DMS114 treated with DMSO at 0.1 percent for 48 hours (cell line): Measurements from ENCODE around the gene MLLT10.

Experiments used
- DNase-seq: peaks from one replicate; lab custom pipeline; 2025; ENCODE audit not compliant: unreplicated experiment; lab: John Stamatoyannopoulos, UW

MLLT10 gene

DNA sequence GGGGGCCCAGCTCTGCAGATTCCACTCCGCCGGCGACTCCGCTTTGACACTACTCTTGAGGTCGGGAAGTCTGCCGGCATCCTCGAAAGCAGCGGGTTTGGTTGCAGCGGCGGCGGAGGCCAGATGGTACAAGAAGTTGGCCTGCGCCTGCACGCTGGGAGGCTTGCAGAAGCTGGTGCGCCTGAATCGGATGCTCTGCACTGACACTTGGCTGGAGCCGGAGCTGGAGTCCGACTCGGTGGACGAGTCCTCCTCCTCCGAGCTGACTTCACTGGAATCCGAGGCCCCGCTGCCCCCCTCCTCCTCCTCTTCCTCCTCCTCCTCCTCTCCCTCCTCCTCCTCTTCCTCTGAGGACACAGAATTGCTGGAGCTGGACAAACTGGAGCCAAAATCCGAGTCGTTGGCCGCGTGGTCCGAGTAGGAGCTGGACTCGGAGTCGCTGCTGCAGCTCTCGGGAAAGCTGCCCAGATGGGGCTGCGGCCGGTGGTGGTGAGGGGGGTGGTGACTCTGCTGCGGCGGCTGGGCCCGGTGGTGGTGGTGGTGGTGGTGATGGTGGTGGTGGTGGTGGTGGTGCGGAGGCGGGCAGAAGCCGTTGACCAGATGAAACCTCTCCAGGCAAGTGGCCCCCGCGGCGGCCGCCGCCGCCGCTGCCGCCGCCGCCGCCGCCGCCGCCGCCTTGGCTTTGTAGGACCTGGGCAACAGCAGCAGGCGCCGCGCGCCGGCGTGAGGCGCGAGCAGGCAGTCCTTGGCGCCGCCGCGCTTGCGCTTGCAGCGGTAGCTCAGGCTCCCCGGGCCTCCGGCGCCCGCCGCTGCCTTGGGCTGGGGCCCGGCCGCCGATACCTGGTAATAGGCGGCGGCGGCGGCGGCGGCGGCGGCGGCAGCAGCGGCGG lies 17.5 kb upstream of the MLLT10 start:
- no peak for DNase-seq

GRCh38 chr10:21517134-21518031 lies 16.6 kb upstream of the MLLT10 start:
- no peak for DNase-seq

- DNase-seq, result no peak
These were observed 15.8 kb upstream of the MLLT10 start for GRCh38 chr10:21518149-21518640.

GRCh38 chr10:21518641-21519396 lies 15.2 kb upstream of the MLLT10 start:
- no peak for DNase-seq

DNA sequence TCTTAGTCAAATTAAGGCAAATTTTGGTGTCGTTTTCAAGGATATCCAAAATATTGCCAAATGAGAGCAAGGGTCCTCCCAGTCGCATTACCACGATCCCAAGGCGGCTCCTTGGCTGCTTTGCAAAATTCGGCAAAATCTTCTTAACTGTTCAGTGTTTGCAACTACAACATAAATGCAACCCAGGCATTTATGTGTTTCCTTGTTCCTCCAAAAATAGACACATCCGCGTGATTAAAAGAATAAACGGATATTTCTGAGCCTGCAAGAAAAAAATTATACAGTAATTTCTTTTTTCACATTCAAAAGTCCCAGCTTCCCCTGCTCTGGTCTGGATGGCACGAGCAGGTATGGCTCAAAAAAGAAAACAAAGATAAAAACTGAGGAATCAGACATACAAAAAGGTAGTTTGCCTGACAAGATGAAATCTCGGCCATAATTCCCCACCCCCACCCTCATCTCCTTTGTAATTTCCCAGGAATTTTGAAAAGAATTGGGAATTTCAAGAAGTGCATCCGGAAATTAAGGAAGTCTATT lies 14.6 kb upstream of the MLLT10 start:
- DNase-seq, result no peak

DNA sequence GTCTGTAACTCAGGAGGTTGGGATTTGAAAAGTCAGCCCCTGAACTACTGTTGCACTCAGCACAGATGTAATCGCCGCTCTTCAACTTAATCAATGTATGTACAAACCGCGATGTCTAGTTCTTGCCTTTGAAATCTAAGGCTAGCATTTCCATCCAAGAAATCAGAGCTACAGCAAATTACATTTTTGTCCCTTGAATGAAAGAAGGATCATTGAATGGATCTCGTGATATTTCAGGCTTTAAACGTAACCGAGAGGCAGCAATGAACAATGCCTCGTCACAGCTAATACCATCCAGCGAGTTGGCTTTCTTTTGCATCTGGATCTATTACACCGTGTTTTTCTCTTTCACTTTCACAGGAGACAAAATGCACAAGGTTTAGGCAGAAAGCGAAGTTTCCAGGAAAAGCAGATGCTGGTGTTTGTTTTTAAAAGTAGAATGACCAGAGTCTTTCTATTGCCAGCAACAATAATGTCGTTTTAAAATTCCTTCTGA lies 14.0 kb upstream of the MLLT10 start:
- DNase-seq, result no peak

GRCh38 chr10:21520509-21520908 lies 13.5 kb upstream of the MLLT10 start:
- no peak for DNase-seq

GRCh38 chr10:21520949-21521348 lies 13.1 kb upstream of the MLLT10 start:
- DNase-seq, result no peak

DNA sequence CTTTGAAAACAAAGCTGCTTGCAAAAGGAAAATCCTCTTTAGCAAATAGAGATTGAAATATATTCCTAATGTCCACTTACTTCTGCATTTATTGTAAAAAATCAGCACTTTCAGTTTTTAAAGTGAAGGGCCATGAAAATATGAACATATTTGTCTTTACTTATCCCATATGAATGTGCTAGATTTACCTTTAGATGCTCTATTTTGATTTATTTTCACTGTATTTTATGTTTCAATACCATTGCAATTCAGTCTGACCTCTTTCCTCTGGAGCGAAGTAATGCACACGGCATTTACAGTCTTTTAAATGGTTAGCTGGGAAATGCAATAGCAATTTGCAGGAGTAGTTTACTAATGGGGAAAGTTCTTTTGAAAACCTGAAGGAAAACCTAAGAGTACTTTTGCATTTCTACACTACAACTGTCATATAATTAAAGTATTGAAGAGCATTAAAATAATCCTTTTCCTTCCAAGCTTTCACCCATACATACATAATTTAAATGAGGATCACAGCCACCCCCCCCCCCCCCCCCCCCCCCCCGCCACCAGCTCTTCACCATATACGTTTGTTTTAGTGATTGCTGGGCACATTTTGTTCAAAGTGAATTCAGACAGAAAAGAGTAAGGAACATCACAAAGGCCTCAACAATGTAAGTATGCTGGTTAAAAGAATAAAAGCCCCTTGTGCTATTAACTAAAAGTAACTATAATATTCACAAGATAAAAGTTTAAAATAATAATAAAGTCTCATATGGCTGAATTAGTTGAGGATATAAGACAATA lies 12.1 kb upstream of the MLLT10 start:
- no peak for DNase-seq

- DNase-seq, result no peak
These were observed 11.2 kb upstream of the MLLT10 start for GRCh38 chr10:21522631-21523406.

GRCh38 chr10:21523557-21524008 lies 10.4 kb upstream of the MLLT10 start:
- no peak for DNase-seq

DNA sequence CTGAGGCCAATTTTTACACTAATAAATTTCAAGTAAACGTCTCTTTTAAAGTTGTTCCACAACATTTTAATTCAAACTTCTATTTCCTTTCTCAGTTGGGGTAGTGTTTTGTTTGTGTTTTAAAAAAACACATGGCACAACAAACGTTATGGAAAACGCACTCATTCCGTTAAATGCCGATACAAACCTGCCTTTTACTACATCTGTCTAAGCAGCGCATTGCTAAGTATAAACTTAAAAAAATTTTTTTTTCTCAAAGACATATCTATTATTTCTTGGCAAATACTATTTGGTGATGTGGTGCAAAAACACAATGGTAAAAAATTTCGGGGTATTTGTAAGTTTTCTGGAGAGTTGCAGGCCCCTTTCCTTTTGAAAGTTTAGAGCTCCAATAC lies 9.9 kb upstream of the MLLT10 start:
- no peak for DNase-seq

GRCh38 chr10:21524526-21525366 lies 9.3 kb upstream of the MLLT10 start:
- no peak for DNase-seq

- no peak for DNase-seq
These were observed 8.5 kb upstream of the MLLT10 start, which contains the start of gene SKIDA1 for GRCh38 chr10:21525367-21526187. Gene SKIDA1, minus strand, starts transcription at chr10:21525682. Its CDS starts 7,860 bp downstream, at chr10:21517822.

GRCh38 chr10:21526188-21526859 lies 7.7 kb upstream of the MLLT10 start:
- no peak for DNase-seq

GRCh38 chr10:21526860-21527597 lies 7.0 kb upstream of the MLLT10 start:
- DNase-seq, result no peak
